COLO668 (cell line): ENCODE data around the gene BMPR1B.
"Not testable (repeated sequence)": the region's sequence is repeated elsewhere in the genome, so short reads cannot be mapped to it uniquely, and the experiment has no call there.

Experiments
- DNase-seq: peaks from one replicate; lab custom pipeline; 2025; ENCODE audit not compliant: unreplicated experiment; lab: John Stamatoyannopoulos, UW

Gene BMPR1B

GRCh38 chr4:95020521-95020920, 262.8 kb downstream of the BMPR1B start:
- no peak for DNase-seq

- no peak for DNase-seq
These were observed 263.3 kb downstream of the BMPR1B start for GRCh38 chr4:95021099-95021498.

- DNase-seq, result no peak
These were observed 265.4 kb downstream of the BMPR1B start for GRCh38 chr4:95023110-95023509.

GRCh38 chr4:95027905-95028618, 270.3 kb downstream of the BMPR1B start:
- no peak for DNase-seq

DNA sequence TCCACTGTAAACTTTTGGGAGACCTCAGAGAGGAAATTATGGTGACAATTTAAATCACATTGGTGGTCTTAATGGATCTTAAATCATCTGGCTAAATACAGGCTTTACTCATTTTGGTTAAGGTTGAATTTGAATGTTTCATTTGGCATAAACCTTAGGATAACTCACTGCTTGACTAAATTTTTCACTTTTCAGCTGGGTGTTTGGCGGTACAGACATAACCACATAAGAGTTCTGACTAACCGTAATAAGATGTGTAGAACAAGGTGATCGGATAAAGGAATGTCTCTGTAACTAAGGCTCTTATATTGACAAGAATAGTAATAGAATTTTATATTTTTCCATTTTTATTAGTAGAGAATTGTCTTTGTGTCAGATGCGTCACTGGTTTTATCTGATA, 281.0 kb downstream of the BMPR1B start:
- no peak for DNase-seq

DNA sequence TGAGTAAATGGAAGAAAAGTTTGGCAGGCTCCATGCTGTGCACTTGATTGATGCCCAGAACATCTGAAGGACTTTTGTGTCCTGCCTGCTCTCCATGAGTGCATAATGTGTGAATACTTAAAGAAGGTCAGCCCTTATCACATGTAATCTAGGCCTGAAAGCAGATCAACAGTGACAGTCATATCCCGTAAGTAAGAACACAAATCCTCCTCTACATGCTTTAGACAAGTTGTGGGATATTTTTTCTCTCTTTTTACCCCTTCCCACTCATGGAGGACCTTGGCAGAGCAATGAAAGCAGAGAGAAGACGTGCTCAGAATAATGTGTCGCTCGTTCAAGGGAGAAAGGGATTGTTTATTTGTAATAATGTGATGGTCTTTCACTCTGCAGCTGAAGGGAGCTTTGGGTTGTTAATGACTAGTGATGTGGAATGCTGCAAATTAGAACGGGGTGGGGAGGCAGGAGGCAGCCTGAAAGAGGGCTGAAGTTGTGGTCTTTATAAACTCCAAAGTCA, 286.6 kb downstream of the BMPR1B start:
- DNase-seq, result no peak

GRCh38 chr4:95045429-95045828, 287.7 kb downstream of the BMPR1B start:
- DNase-seq, result no peak

DNA sequence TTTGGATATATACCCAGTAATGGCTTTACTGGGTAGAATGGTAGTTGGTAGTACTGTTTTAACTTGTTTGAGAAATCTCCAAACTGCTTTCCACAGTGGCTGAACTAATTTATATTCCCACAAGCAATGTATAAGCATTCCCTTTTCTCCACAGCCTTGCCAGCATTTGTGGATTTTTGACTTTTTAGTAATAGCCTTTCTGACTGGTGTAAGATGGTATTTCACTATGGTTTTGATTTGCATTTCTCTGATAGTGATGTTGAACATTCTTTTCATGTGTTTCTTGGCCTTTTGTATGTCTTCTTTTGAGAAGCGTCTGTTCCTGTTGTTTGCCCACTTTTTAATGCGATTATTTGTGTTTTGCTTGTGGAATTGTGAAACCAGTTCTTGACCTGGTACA, 290.5 kb downstream of the BMPR1B start:
- no peak for DNase-seq

GRCh38 chr4:95049551-95050233, 291.9 kb downstream of the BMPR1B start:
- no peak for DNase-seq

DNA sequence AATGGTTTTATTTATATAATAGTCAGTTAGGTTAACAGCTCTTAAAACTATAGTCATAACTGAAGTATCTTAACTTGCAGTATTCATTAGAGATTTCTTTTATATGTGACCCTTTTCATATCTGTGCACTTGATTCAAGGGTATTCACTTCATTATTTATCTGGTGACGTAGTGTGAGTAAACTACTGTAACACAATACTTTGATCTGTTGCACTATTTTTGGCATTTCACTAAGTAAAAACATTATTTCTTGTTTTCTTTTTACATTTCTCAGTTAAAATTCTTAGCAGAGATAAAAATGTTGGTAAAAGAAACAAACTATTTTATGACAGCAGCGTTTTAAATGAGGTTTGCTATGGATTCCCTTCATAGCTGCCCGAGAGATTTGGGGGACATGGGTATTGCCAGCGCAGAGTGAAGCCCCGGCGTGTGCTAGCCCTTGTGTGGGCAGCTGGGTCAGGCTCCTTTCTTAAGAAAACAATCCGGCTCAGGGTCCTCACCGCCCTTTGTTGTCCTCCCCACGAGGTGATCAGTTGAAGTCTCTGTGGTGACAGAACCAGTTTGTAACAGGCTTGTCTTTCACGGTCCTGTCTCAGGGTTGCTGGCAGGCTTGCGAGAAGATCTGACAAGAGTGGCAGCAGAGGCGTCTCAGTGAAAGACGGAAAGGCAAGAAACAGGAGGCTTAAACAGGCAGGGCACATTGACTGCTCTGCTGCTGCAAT, 293.4 kb downstream of the BMPR1B start:
- no peak for DNase-seq

- DNase-seq, result no peak
These were observed 293.9 kb downstream of the BMPR1B start for GRCh38 chr4:95051702-95052020.

GRCh38 chr4:95058991-95059390, 301.2 kb downstream of the BMPR1B start:
- no peak for DNase-seq

GRCh38 chr4:95059663-95060062, 301.9 kb downstream of the BMPR1B start:
- DNase-seq, result no peak

DNA sequence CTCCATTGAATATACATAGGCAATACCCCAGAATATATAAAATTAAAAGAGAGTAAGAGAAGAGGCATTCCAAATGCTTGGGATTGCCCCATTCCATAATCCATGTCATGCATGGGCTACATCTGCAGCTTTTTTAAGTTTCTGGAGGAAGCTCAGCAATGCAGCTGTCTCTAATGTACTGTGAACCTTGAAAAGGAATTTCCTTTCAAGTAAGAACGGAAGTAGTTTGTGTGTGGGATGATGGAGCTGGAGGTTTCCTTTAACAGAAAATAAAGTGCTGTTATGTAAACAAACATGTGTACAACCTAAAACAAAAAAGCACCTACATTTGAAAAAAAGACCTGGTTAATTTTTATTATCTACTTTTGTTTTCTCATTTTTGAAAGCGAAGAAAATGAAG, 303.5 kb downstream of the BMPR1B start:
- DNase-seq, result no peak

DNA sequence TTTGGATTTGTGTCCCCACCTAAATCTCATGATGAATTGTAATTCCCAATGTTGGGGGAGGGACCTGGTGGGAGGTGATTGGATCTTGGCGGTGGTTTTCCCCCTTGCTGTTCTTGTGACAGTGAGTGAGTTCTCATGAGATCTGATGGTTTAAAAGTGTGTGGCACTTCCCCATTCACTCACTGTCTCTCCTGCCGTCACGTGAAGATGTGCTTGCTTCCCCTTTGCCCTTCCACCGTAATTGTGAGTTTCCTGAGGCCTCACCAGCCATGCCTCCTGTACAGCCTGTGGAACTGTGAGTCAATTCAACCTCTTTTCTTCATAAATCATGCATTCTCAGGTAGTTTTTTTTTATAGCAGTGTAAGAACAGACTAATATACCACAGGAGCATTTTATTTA, 304.0 kb downstream of the BMPR1B start:
- not testable (repeated sequence) for DNase-seq

DNA sequence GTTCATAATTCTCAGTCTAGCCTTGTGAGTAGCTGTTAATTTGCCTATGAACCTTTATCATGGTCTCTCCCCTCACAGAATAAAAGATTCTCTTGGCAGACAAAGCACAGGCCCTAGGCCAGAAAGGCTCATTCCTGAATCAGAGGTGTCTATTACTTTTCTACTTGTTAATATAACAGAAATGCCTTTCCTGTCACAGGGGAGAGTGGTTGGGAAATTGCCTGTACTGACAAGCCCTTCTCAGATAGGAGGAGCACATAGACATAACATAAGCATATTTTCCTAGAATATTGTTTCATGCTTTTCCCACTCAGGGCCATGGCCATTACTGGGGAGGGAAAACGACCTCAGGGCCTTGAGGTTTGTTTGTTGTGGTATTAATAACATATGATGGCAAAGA, 308.3 kb downstream of the BMPR1B start:
- DNase-seq, result no peak

GRCh38 chr4:95068401-95068800, 310.6 kb downstream of the BMPR1B start:
- no peak for DNase-seq

GRCh38 chr4:95068818-95069478, 311.2 kb downstream of the BMPR1B start:
- DNase-seq, result no peak

DNA sequence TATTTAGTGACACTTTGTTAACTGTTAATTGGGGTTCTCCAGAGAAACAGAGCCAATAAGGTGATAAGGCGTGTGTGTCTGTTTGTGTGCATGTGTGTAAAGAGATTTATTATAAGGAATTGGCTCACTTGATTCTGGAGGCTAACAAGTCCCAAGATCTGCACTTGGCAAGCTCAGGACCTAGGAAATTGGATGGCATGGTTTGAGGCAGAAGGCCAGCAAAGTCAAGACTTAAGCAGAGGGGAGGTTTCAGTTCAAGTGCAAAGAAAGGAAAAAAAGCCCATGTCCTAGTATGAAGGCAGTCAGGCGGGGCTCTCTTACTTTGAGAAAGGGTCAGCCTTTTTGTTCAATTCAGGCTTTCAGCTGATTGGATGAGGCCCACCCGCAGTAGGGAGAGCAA, 314.1 kb downstream of the BMPR1B start:
- DNase-seq, result no peak

- no peak for DNase-seq
These were observed 315.9 kb downstream of the BMPR1B start for GRCh38 chr4:95073646-95074045.

GRCh38 chr4:95077864-95078263, 320.1 kb downstream of the BMPR1B start:
- no peak for DNase-seq

DNA sequence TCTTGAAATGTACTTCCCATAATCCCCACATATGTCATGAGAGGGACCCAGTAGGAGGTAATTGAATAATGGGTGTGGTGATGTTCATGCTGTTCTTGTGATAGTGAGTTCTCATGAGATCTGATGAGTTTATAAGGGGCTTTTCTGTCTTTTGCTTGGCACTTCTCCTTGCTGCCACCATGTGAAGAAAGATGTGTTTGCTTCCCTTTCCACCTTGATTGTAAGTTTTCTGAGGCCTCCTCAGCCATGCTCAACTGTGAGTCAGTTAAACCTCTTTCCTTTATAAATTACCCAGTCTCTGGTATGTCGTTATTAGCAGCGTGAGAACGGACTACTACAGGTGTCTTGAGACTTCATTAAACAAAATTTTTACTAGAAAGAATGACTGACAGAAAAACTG, 323.2 kb downstream of the BMPR1B start:
- no peak for DNase-seq
